ENCODE data around the gene NDFIP1.

The NDFIP1 gene

GRCh38 chr5:142095035-142095434 lies 13.5 kb upstream of the NDFIP1 start:
- DNase-seq = no peak

GRCh38 chr5:142095651-142096330 lies 12.8 kb upstream of the NDFIP1 start:
- no peak for DNase-seq

GRCh38 chr5:142096382-142096781 lies 12.2 kb upstream of the NDFIP1 start:
- no peak for DNase-seq

- no peak for DNase-seq
Measured at GRCh38 chr5:142097681-142098080, 10.9 kb upstream of the NDFIP1 start.

- no peak for DNase-seq
Measured at GRCh38 chr5:142098275-142098674, 10.3 kb upstream of the NDFIP1 start.

- no peak for DNase-seq
Measured at GRCh38 chr5:142098931-142099330, 9.6 kb upstream of the NDFIP1 start.

GRCh38 chr5:142100307-142100706 lies 8.3 kb upstream of the NDFIP1 start:
- DNase-seq = no peak

GRCh38 chr5:142102980-142103740 lies 5.4 kb upstream of the NDFIP1 start:
- DNase-seq = no peak

- no peak for DNase-seq
Measured at GRCh38 chr5:142104491-142104890, 4.1 kb upstream of the NDFIP1 start.

GRCh38 chr5:142106061-142106460 lies 2.5 kb upstream of the NDFIP1 start:
- DNase-seq = no peak

GRCh38 chr5:142107036-142107735 lies 1.4 kb upstream of the NDFIP1 start:
- no peak for DNase-seq

- DNase-seq = no peak
Measured at GRCh38 chr5:142107736-142108431, 695 bp upstream of the NDFIP1 start.

GRCh38 chr5:142109331-142110045 lies 909 bp downstream of the NDFIP1 start:
- no peak for DNase-seq

- no peak for DNase-seq
Measured at GRCh38 chr5:142110046-142110531, 1.5 kb downstream of the NDFIP1 start.

GRCh38 chr5:142110988-142111687 lies 2.6 kb downstream of the NDFIP1 start:
- DNase-seq = no peak

GRCh38 chr5:142114687-142115086 lies 6.1 kb downstream of the NDFIP1 start:
- DNase-seq = no peak

GRCh38 chr5:142115937-142116614 lies 7.5 kb downstream of the NDFIP1 start:
- DNase-seq = no peak

GRCh38 chr5:142117579-142118151 lies 9.1 kb downstream of the NDFIP1 start:
- no peak for DNase-seq

GRCh38 chr5:142118155-142118686 lies 9.6 kb downstream of the NDFIP1 start:
- DNase-seq = no peak

- no peak for DNase-seq
Measured at GRCh38 chr5:142119051-142119625, 10.6 kb downstream of the NDFIP1 start.

All from 8988T (cell line).